HepG2 (cell line): Measurements from ENCODE around the gene HAGH. TPM values are rescaled to one million over a fixed set of nuclear protein-coding genes. Genes with fewer than 3 reads are reported as not detected.

ENCODE experiments used
- AGO1 ChIP-seq: fragments of 200-400 bp; formaldehyde crosslinking; IDR thresholded peaks from 2 replicates; pipeline ENCODE4 v1.6.1; 2017; ENCODE audit warnings: mild to moderate bottlenecking, low read depth, low read length, moderate library complexity; ENCODE audit not compliant: poor library complexity, severe bottlenecking
- CHD2 ChIP-seq: IDR thresholded peaks from 2 replicates; pipeline ENCODE4 v1.6.1; 2011; ENCODE audit warnings: low read depth, low read length, improper control_type of control experiment
- GZF1 ChIP-seq: sonication (generic); formaldehyde crosslinking; IDR thresholded peaks from 2 replicates; pipeline ENCODE4 v1.5.1; 2020; ENCODE audit warnings: mild to moderate bottlenecking, missing genetic modification reagents
- HMGXB4 ChIP-seq, 2 experiments: sonication (generic) in 1 of 2; formaldehyde crosslinking in 1 of 2; IDR thresholded peaks; 2 replicates each; pipeline versions ENCODE4 v1.4.0 to v1.6.1; 2018 to 2020; ENCODE audit warnings: missing genetic modification reagents in 2 of 2, borderline replicate concordance in 1 of 2, low read depth in 1 of 2, mild to moderate bottlenecking in 1 of 2, missing biosample characterization in 1 of 2
- HOXA5 ChIP-seq: sonication (generic); formaldehyde crosslinking; IDR thresholded peaks from 2 replicates; pipeline ENCODE4 v1.4.0; 2020; ENCODE audit warnings: missing genetic modification reagents
- KDM6A ChIP-seq: IDR thresholded peaks from 2 replicates; pipeline ENCODE4 v1.6.1; 2016; ENCODE audit warnings: low read depth
- MAFK ChIP-seq, 2 experiments: IDR thresholded peaks in 1 of 2; conservative IDR thresholded peaks in 1 of 2; 2 replicates each; pipeline ENCODE4 v1.6.1; 2011; ENCODE audit warnings: improper control_type of control experiment in 2 of 2, low read length in 2 of 2
- MYNN ChIP-seq: sonication (generic); formaldehyde crosslinking; IDR thresholded peaks from 2 replicates; pipeline ENCODE4 v1.4.0; 2020; ENCODE audit warnings: mild to moderate bottlenecking, low read depth, missing genetic modification reagents
- NR2F6 ChIP-seq, 2 experiments: IDR thresholded peaks; 2 replicates each; pipeline ENCODE4 v1.6.1; 2016; ENCODE audit warnings: antibody characterized with exemption in 1 of 2, mild to moderate bottlenecking in 1 of 2
- PITX1 ChIP-seq: sonication (generic); formaldehyde crosslinking; IDR thresholded peaks from 2 replicates; pipeline ENCODE4 v1.5.1; 2020; ENCODE audit warnings: mild to moderate bottlenecking, missing genetic modification reagents
- POGK ChIP-seq: sonication (generic); formaldehyde crosslinking; conservative IDR thresholded peaks from 2 replicates; pipeline ENCODE4 v1.8.0; 2022; ENCODE audit warnings: mild to moderate bottlenecking, moderate library complexity, missing genetic modification reagents
- PTBP1 ChIP-seq: fragments of 200-400 bp; formaldehyde crosslinking; IDR thresholded peaks from 2 replicates; pipeline ENCODE4 v1.6.1; 2018; ENCODE audit warnings: low read length, low read depth; ENCODE audit not compliant: poor library complexity, severe bottlenecking
- SAP130 ChIP-seq: IDR thresholded peaks from 2 replicates; pipeline ENCODE4 v1.6.1; 2016; ENCODE audit warnings: low read depth
- SSRP1 ChIP-seq: IDR thresholded peaks from 2 replicates; pipeline ENCODE4 v1.6.1; 2016; ENCODE audit warnings: control low read depth
- ZNF101 ChIP-seq: sonication (generic); formaldehyde crosslinking; IDR thresholded peaks from 2 replicates; pipeline ENCODE4 v1.4.0; 2020; ENCODE audit warnings: mild to moderate bottlenecking, low read depth, missing genetic modification reagents, borderline replicate concordance
- ZNF224 ChIP-seq: sonication (generic); formaldehyde crosslinking; IDR thresholded peaks from 2 replicates; pipeline ENCODE4 v1.5.0; 2020; ENCODE audit warnings: mild to moderate bottlenecking, missing genetic modification reagents
- ZNF331 ChIP-seq: sonication (generic); formaldehyde crosslinking; IDR thresholded peaks from 2 replicates; pipeline ENCODE4 v1.4.0; 2020; ENCODE audit warnings: missing genetic modification reagents
- ZNF432 ChIP-seq: sonication (generic); formaldehyde crosslinking; IDR thresholded peaks from 2 replicates; pipeline ENCODE4 v1.5.0; 2020; ENCODE audit warnings: missing genetic modification reagents, mild to moderate bottlenecking, borderline replicate concordance
- ZNF709 ChIP-seq: sonication (generic); formaldehyde crosslinking; IDR thresholded peaks from 2 replicates; pipeline ENCODE4 v1.5.0; 2020; ENCODE audit warnings: mild to moderate bottlenecking, missing genetic modification reagents
- ZNF768 ChIP-seq: sonication (generic); formaldehyde crosslinking; IDR thresholded peaks from 2 replicates; pipeline ENCODE4 v1.4.0; 2020; ENCODE audit warnings: missing genetic modification reagents
- ZNF776 ChIP-seq: sonication (generic); formaldehyde crosslinking; IDR thresholded peaks from 2 replicates; pipeline ENCODE4 v1.4.0; 2020; ENCODE audit warnings: mild to moderate bottlenecking, missing genetic modification reagents
- polyA plus RNA-seq, 8 experiments: library from polyadenylated mRNA; depleted of rRNA in 3 of 8; stranded (reverse) in 7 of 8; unstranded in 1 of 8; fragments of >200 nt; fragmentation: Illumina TruSeq in 4 of 8; extraction: Trizol in 4 of 8; gene quantifications; 2 replicates each; pipeline versions ENCODE4 v1.2.1 to v1.2.3, GENCODE V29; 2011 to 2016; ENCODE audit warnings: low read depth in 4 of 8, missing spikeins in 1 of 8, mixed read lengths in 1 of 8; ENCODE audit not compliant: insufficient read depth in 1 of 8
- total RNA-seq, 5 experiments: library from RNA; depleted of rRNA; stranded (reverse); fragments of >200 nt; fragmentation: Illumina TruSeq; extraction: Trizol; gene quantifications; 2 replicates each; pipeline ENCODE4 v1.2.3, GENCODE V29; 2016; ENCODE audit warnings: low read depth in 1 of 5
- TF ChIP-seq, protein P1 (sequence below): IDR thresholded peaks from 2 replicates; pipeline ENCODE4 v1.6.1; 2018; ENCODE audit warnings: missing genetic modification reagents, mild to moderate bottlenecking, missing compliant biosample characterization
- TF ChIP-seq, protein P2 (sequence below): sonication (generic); formaldehyde crosslinking; IDR thresholded peaks from 2 replicates; pipeline ENCODE4 v1.5.0; 2020; ENCODE audit warnings: mild to moderate bottlenecking, missing genetic modification reagents

HAGH gene
- total and polyA plus RNA-seq, 2 of the 13 experiments (the other 11 are each of a cell fraction or from before 2014, with no cell fraction given) = 70.4 to 95.4 TPM

GRCh38 chr16:1832838-1833454 lies 6.3 kb upstream of the HAGH start (continued):
- 0 out of 2 replicates have a peak, but pooled peaks have one; percentile 24 for TF ChIP-seq POGK (CRISPR knock-in tag)
- TF ChIP-seq HMGXB4 (CRISPR knock-in tag; IDR thresholded peaks at IDR 0.05; ENCODE audit: borderline replicate concordance in 1 of 2, low read depth in 1 of 2) = peak; percentile 23 to 37; a peak in 1 of 4 replicates
- no peak for TF ChIP-seq PTBP1
- peak; percentile 95 for TF ChIP-seq SAP130 (CRISPR knock-in tag)
- no peak for TF ChIP-seq ZNF224 (CRISPR knock-in tag)
- no peak for TF ChIP-seq CHD2
- peak; percentile 68 for TF ChIP-seq NR2F6 (IDR thresholded peaks at IDR 0.05)
- TF ChIP-seq NR2F6 (CRISPR knock-in tag; IDR thresholded peaks at IDR 0.05) = peak; percentile 80
- peak; percentile 66; the same call in 1 of the 2 replicates for TF ChIP-seq HOXA5 (CRISPR knock-in tag)
- peak; percentile 88 for TF ChIP-seq PITX1
- TF ChIP-seq ZNF776 = no peak
- no peak; the same call in 1 of the 2 replicates for TF ChIP-seq KDM6A (CRISPR knock-in tag)
- TF ChIP-seq ZNF432 (CRISPR knock-in tag) = peak; percentile 100
- TF ChIP-seq ZNF331 (CRISPR knock-in tag) = peak; percentile 91
- TF ChIP-seq, protein P1, sequence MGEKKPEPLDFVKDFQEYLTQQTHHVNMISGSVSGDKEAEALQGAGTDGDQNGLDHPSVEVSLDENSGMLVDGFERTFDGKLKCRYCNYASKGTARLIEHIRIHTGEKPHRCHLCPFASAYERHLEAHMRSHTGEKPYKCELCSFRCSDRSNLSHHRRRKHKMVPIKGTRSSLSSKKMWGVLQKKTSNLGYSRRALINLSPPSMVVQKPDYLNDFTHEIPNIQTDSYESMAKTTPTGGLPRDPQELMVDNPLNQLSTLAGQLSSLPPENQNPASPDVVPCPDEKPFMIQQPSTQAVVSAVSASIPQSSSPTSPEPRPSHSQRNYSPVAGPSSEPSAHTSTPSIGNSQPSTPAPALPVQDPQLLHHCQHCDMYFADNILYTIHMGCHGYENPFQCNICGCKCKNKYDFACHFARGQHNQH (CRISPR knock-in tag) = peak; percentile 72
- TF ChIP-seq ZNF768 (CRISPR knock-in tag) = peak; percentile 58; the same call in 1 of the 2 replicates
- no peak for TF ChIP-seq GZF1
- TF ChIP-seq, protein P2, sequence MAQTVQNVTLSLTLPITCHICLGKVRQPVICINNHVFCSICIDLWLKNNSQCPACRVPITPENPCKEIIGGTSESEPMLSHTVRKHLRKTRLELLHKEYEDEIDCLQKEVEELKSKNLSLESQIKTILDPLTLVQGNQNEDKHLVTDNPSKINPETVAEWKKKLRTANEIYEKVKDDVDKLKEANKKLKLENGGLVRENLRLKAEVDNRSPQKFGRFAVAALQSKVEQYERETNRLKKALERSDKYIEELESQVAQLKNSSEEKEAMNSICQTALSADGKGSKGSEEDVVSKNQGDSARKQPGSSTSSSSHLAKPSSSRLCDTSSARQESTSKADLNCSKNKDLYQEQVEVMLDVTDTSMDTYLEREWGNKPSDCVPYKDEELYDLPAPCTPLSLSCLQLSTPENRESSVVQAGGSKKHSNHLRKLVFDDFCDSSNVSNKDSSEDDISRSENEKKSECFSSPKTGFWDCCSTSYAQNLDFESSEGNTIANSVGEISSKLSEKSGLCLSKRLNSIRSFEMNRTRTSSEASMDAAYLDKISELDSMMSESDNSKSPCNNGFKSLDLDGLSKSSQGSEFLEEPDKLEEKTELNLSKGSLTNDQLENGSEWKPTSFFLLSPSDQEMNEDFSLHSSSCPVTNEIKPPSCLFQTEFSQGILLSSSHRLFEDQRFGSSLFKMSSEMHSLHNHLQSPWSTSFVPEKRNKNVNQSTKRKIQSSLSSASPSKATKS = no peak
- TF ChIP-seq SSRP1 (CRISPR knock-in tag) = peak; percentile 42; the same call in 1 of the 2 replicates
- TF ChIP-seq ZNF709 (CRISPR knock-in tag) = no peak
- no peak for TF ChIP-seq AGO1
- no peak for TF ChIP-seq MAFK (conservative IDR thresholded peaks at IDR 0.05 in 1 of 2, IDR thresholded peaks at IDR 0.05 in 1 of 2; ENCODE audit: low read length in 2 of 2)
- TF ChIP-seq ZNF101 (CRISPR knock-in tag) = no peak
- TF ChIP-seq MYNN (CRISPR knock-in tag) = no peak
